ENCODE measurements around the gene PTPRM.

The PTPRM gene

DNA sequence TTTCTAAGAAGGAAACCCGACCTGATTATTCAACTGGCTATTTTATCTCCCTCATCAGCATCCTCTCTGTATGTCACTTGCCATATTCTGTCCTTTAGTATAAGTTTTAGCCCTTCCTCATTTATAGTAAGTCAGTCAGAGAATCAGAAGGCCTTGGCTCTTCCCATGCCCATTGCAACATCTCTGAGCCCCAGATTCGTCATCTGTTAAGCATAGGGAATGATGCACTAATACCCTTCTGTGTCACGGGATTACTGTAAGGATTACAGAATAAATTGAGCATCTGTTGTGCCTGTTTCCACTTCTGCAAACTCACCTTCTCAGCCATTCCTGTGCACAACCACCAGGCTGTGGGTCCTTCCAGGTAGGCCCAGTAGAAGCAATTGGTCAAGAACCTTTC is 784.0 kb downstream of the PTPRM start:
- Histone ChIP-seq H3K36me3 (ENCODE audit: insufficient read depth, low read length) (no peaks in the 10 kb centered on the region), H3K27me3 (ENCODE audit: insufficient read depth, low read length, poor library complexity) (peaks cover 3% of the 10 kb centered on the region), H3K9ac (ENCODE audit: low read depth, low read length) (no peak overlapping the region), H3K79me2 (ENCODE audit: insufficient read depth, low read length) (no peaks in the 10 kb centered on the region), H2AFZ (ENCODE audit: low read depth, low read length) (no peak overlapping the region), H3K4me3 (ENCODE audit: low read depth in 1 of 2, low read length in 2 of 2) (no peak overlapping the region), H3K4me2 (ENCODE audit: insufficient read depth, low read length) (no peak overlapping the region), H3K27ac (ENCODE audit: low read length) (no peak overlapping the region), H4K20me1 (ENCODE audit: insufficient read depth, low read length) (no peaks in the 10 kb centered on the region), H3K9me3 (ENCODE audit: insufficient read depth, low read length, severe bottlenecking) (no peaks in the 10 kb centered on the region), H3K4me1 (ENCODE audit: insufficient read depth, low read length) (no peaks in the 10 kb centered on the region)
- no peak for TF ChIP-seq EZH2 (IDR thresholded peaks at IDR 0.05; ENCODE audit: borderline replicate concordance, low read depth, low read length, severe bottlenecking)
- TF ChIP-seq, protein P1, sequence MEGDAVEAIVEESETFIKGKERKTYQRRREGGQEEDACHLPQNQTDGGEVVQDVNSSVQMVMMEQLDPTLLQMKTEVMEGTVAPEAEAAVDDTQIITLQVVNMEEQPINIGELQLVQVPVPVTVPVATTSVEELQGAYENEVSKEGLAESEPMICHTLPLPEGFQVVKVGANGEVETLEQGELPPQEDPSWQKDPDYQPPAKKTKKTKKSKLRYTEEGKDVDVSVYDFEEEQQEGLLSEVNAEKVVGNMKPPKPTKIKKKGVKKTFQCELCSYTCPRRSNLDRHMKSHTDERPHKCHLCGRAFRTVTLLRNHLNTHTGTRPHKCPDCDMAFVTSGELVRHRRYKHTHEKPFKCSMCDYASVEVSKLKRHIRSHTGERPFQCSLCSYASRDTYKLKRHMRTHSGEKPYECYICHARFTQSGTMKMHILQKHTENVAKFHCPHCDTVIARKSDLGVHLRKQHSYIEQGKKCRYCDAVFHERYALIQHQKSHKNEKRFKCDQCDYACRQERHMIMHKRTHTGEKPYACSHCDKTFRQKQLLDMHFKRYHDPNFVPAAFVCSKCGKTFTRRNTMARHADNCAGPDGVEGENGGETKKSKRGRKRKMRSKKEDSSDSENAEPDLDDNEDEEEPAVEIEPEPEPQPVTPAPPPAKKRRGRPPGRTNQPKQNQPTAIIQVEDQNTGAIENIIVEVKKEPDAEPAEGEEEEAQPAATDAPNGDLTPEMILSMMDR (IDR thresholded peaks at IDR 0.05; ENCODE audit: borderline replicate concordance, extremely low read depth, low read length, poor library complexity, severe bottlenecking): no peak
- DNase-seq (no peak), ATAC-seq (ENCODE audit: insufficient read depth, low read depth) (no peak)

DNA sequence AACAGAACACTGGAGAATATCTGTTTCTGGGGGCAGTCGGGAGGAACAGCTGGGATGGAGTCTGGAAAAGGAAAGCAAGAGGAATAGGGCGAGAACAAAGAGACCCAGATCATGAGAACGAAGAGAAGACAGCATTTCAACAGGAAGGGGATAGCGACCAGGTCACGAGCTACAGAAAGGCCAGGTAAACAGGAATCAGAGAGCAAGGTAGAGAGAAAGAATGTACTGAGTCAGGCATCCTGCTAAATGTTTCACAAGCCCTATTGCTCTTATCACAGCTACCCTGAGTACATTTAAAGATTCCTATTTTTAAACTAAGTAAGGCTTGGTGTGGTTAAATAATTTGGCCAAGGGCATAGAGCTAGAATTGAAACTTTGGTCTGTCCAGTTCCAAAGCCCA is 787.2 kb downstream of the PTPRM start:
- H4K20me1 ChIP-seq (ENCODE audit: insufficient read depth, low read length): no peaks in the 10 kb centered on the region
- no peaks in the 10 kb centered on the region for H3K9me3 ChIP-seq (ENCODE audit: insufficient read depth, low read length, severe bottlenecking)
- no peaks in the 10 kb centered on the region for H3K79me2 ChIP-seq (ENCODE audit: insufficient read depth, low read length)
- H3K36me3 ChIP-seq (ENCODE audit: insufficient read depth, low read length): no peaks in the 10 kb centered on the region
- ATAC-seq (ENCODE audit: insufficient read depth, low read depth) (no peak), DNase-seq (no peak)
- H3K4me1 ChIP-seq (ENCODE audit: insufficient read depth, low read length): no peaks in the 10 kb centered on the region
- TF ChIP-seq, protein P1 (IDR thresholded peaks at IDR 0.05; ENCODE audit: borderline replicate concordance, extremely low read depth, low read length, poor library complexity, severe bottlenecking): no peak
- no peak for TF ChIP-seq EZH2 (IDR thresholded peaks at IDR 0.05; ENCODE audit: borderline replicate concordance, low read depth, low read length, severe bottlenecking)
- H3K27ac ChIP-seq (ENCODE audit: low read length): no peak overlapping the region
- H3K9ac ChIP-seq (ENCODE audit: low read depth, low read length): no peak overlapping the region
- H3K4me2 ChIP-seq (ENCODE audit: insufficient read depth, low read length): no peak overlapping the region
- no peak overlapping the region for H3K4me3 ChIP-seq (ENCODE audit: low read depth in 1 of 2, low read length in 2 of 2)
- no peak overlapping the region for H2AFZ ChIP-seq (ENCODE audit: low read depth, low read length)
- H3K27me3 ChIP-seq (ENCODE audit: insufficient read depth, low read length, poor library complexity): peaks cover 3% of the 10 kb centered on the region

DNA sequence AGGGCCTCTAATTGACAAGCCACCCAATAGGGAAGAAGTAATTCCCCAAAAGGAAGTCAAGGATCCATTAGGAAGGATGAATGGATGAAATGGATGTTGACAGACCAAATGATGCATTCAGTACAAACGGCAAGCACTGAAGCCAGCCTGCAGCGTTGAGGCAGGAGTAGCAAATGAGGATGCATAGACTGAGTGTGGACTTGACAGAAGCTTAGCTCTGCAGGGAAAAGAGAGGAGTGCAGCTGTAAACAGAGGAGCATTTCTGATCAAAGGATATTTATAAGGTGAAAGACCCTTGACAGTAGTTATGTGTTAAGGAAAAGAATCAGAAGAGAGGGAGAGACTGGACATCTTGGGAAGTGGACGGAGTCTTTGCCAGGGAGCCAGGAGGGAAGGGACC is 788.9 kb downstream of the PTPRM start:
- Histone ChIP-seq H3K9ac (ENCODE audit: low read depth, low read length) (no peak overlapping the region), H3K79me2 (ENCODE audit: insufficient read depth, low read length) (no peaks in the 10 kb centered on the region), H3K27me3 (ENCODE audit: insufficient read depth, low read length, poor library complexity) (no peaks in the 10 kb centered on the region), H2AFZ (ENCODE audit: low read depth, low read length) (no peak overlapping the region), H3K4me2 (ENCODE audit: insufficient read depth, low read length) (no peak overlapping the region), H3K9me3 (ENCODE audit: insufficient read depth, low read length, severe bottlenecking) (no peaks in the 10 kb centered on the region), H3K4me3 (ENCODE audit: low read depth in 1 of 2, low read length in 2 of 2) (no peak overlapping the region), H3K36me3 (ENCODE audit: insufficient read depth, low read length) (no peaks in the 10 kb centered on the region), H3K27ac (ENCODE audit: low read length) (no peak overlapping the region), H3K4me1 (ENCODE audit: insufficient read depth, low read length) (no peaks in the 10 kb centered on the region), H4K20me1 (ENCODE audit: insufficient read depth, low read length) (no peaks in the 10 kb centered on the region)
- ATAC-seq (ENCODE audit: insufficient read depth, low read depth) (no peak), DNase-seq (no peak)
- TF ChIP-seq, protein P1 (IDR thresholded peaks at IDR 0.05; ENCODE audit: borderline replicate concordance, extremely low read depth, low read length, poor library complexity, severe bottlenecking): no peak
- no peak for TF ChIP-seq EZH2 (IDR thresholded peaks at IDR 0.05; ENCODE audit: borderline replicate concordance, low read depth, low read length, severe bottlenecking)

DNA sequence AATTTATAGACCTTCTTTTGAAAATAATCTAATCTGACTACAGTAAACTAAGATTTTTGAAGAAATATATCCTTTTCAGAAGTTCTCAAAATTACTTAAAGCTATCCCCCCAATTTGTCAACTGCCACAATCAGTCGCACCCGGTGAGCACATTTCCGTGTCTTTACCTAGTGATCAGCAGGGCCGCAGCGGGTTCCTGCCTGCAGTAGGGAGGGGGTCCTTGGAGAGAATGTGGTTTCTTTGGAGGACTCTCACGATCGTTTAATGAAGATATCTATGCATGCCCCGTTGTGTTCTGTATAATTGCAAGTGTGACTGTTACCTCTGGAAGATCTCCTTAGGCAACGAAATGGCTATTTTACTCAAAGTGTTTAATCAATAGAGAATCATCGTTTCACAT is 790.2 kb downstream of the PTPRM start:
- Histone ChIP-seq H2AFZ (ENCODE audit: low read depth, low read length) (no peak overlapping the region), H3K9me3 (ENCODE audit: insufficient read depth, low read length, severe bottlenecking) (no peaks in the 10 kb centered on the region), H3K36me3 (ENCODE audit: insufficient read depth, low read length) (no peaks in the 10 kb centered on the region), H3K4me2 (ENCODE audit: insufficient read depth, low read length) (no peak overlapping the region), H3K27ac (ENCODE audit: low read length) (no peak overlapping the region), H3K9ac (ENCODE audit: low read depth, low read length) (no peak overlapping the region), H4K20me1 (ENCODE audit: insufficient read depth, low read length) (no peaks in the 10 kb centered on the region), H3K27me3 (ENCODE audit: insufficient read depth, low read length, poor library complexity) (no peaks in the 10 kb centered on the region), H3K4me1 (ENCODE audit: insufficient read depth, low read length) (no peaks in the 10 kb centered on the region), H3K79me2 (ENCODE audit: insufficient read depth, low read length) (no peaks in the 10 kb centered on the region), H3K4me3 (ENCODE audit: low read depth in 1 of 2, low read length in 2 of 2) (no peak overlapping the region)
- DNase-seq (no peak), ATAC-seq (ENCODE audit: insufficient read depth, low read depth) (no peak)
- TF ChIP-seq EZH2 (IDR thresholded peaks at IDR 0.05; ENCODE audit: borderline replicate concordance, low read depth, low read length, severe bottlenecking): no peak
- TF ChIP-seq, protein P1 (IDR thresholded peaks at IDR 0.05; ENCODE audit: borderline replicate concordance, extremely low read depth, low read length, poor library complexity, severe bottlenecking): no peak

Measured in DND-41 (cell line).